Aorta (tissue), 5 donors: ENCODE measurements around the gene CRACR2B. TPM values are rescaled to one million over a fixed set of nuclear protein-coding genes. Genes with fewer than 3 reads are reported as not detected.
A peak's percentile ranks its signal among the peaks of the same experiment; 100 is the strongest.

Source experiments
- ATAC-seq: fragments of 200-7000 bp; cut with Tn5 transposase; one replicate; pipeline ENCODE4 v1.9.1; 2022; ENCODE audit warnings: moderate library complexity; ENCODE audit not compliant: low FRiP score
- DNase-seq, 2 donors: peaks; one replicate each; pipeline ENCODE4 v3.0.0-alpha.2; 2020
- H3K27ac ChIP-seq, 2 donors: one replicate each; pipeline ENCODE4 v1.5.1; 2013; ENCODE audit warnings: low read length in 2 of 2, mild to moderate bottlenecking in 2 of 2, moderate library complexity in 2 of 2, control low read depth in 1 of 2, inconsistent platforms in 1 of 2, low read depth in 1 of 2
- H3K27me3 ChIP-seq, 2 donors: one replicate each; pipeline ENCODE4 v1.6.1; 2013; ENCODE audit warnings: control low read depth in 1 of 2, low read length in 1 of 2, mild to moderate bottlenecking in 1 of 2, moderate library complexity in 1 of 2; ENCODE audit not compliant: insufficient read depth in 2 of 2, control insufficient read depth in 1 of 2
- H3K36me3 ChIP-seq, 2 donors: one replicate each; pipeline ENCODE4 v1.6.1; 2013; ENCODE audit warnings: control low read depth in 1 of 2, low read length in 1 of 2, mild to moderate bottlenecking in 1 of 2; ENCODE audit not compliant: insufficient read depth in 2 of 2, control insufficient read depth in 1 of 2
- H3K4me1 ChIP-seq, 2 donors: one replicate each; pipeline ENCODE4 v1.6.1; 2013; ENCODE audit warnings: low read length in 2 of 2, control low read depth in 1 of 2, mild to moderate bottlenecking in 1 of 2, moderate library complexity in 1 of 2; ENCODE audit not compliant: insufficient read depth in 2 of 2, control insufficient read depth in 1 of 2
- H3K4me3 ChIP-seq, 2 donors: one replicate each; pipeline ENCODE4 v1.5.1; 2013; ENCODE audit warnings: low read length in 2 of 2, control low read depth in 1 of 2, mild to moderate bottlenecking in 1 of 2
- H3K9me3 ChIP-seq: one replicate; pipeline ENCODE4 v1.6.1; 2013; ENCODE audit warnings: mild to moderate bottlenecking, low read length; ENCODE audit not compliant: control insufficient read depth
- WGBS, 2 donors: extraction: QIAGEN DNeasy Blood & Tissue Kit; methylation state at CpG; one replicate each; pipeline ENCODE4 v1.1.7; 2013; 5-methylcytosine and 5-hydroxymethylcytosine counted together
- intact Hi-C, 2 donors: fragments of 100-400 bp; cut with DNase I; formaldehyde crosslinking; loops; one replicate each; pipeline versions ENCODE4 v1.14.2 to v1.15.0; 2022
- polyA plus RNA-seq, 2 donors: library from polyadenylated mRNA; stranded (reverse); fragments of 200-250 nt; gene quantifications; one replicate each; pipeline ENCODE4 v1.2.3, GENCODE V29; 2013
- total RNA-seq, 2 donors: library from RNA; stranded (reverse); fragmentation: NEBNext Ultra II Directional; extraction: Animal tissue kit (Norgen Biotek cat#: 25700); gene quantifications; one replicate each; pipeline ENCODE4 v1.2.1, GENCODE V29; 2021
- donor health status: healthy with polysubstance abuse.
- donor health status: Bipolar disorder and iron deficiency.
- donor health status: DM: no; HTN: no; CAD: no.
- donor health status: DM: no; HTN: no; CAD: no.
- donor health status: DM: yes; HTN: yes; CAD: no.

The CRACR2B gene
- total and polyA plus RNA-seq, 4 donors: 2.2 to 10.5 (median 7.4) TPM

GRCh38 chr11:824292-824880 is 3.3 kb upstream of the CRACR2B start:
- ATAC-seq: no peak
- Histone ChIP-seq H3K4me3 (no peak overlapping the region), H3K27ac (no peak overlapping the region), H3K4me1 (no peaks in the 10 kb centered on the region), H3K27me3 (no peaks in the 10 kb centered on the region), H3K9me3 (no peaks in the 10 kb centered on the region), H3K36me3 (peaks cover 0 to 6% of the 10 kb centered on the region in 2 donors)
- intact Hi-C loops: no loop called here
- DNase-seq: no peak
- 76 to 78% methylated on average over 57 to 59 of the region's 59 CpGs for WGBS, 2 donors

- DNase-seq: no peak
- Histone ChIP-seq H3K27ac (no peak overlapping the region), H3K27me3 (no peaks in the 10 kb centered on the region), H3K4me3 (no peak overlapping the region), H3K9me3 (no peaks in the 10 kb centered on the region), H3K36me3 (peaks cover 0 to 6% of the 10 kb centered on the region in 2 donors), H3K4me1 (no peaks in the 10 kb centered on the region)
- ATAC-seq: no peak
- intact Hi-C loops: no loop called here
- 81% methylated on average over 11 of the region's 11 CpGs for WGBS, 2 donors
Measured at GRCh38 chr11:824942-825341, 2.8 kb upstream of the CRACR2B start.

- no peak overlapping the region for H3K27ac ChIP-seq
- H3K4me1 ChIP-seq: no peaks in the 10 kb centered on the region
- no peak overlapping the region for H3K4me3 ChIP-seq
- WGBS, 2 donors: 67 to 69% methylated on average over 11 to 12 of the region's 12 CpGs
- DNase-seq (no peak), ATAC-seq (no peak)
- intact Hi-C loops: no loop called here
- no peaks in the 10 kb centered on the region for H3K27me3 ChIP-seq
- no peaks in the 10 kb centered on the region for H3K9me3 ChIP-seq
- H3K36me3 ChIP-seq: peaks cover 0 to 6% of the 10 kb centered on the region in 2 donors
Measured at GRCh38 chr11:825366-826226, 2.1 kb upstream of the CRACR2B start.

- H3K27ac ChIP-seq: no peak overlapping the region
- H3K4me3 ChIP-seq: no peak overlapping the region
- no peaks in the 10 kb centered on the region for H3K4me1 ChIP-seq
- WGBS, 2 donors: 80 to 93% methylated on average over 9 of the region's 9 CpGs
- DNase-seq (no peak), ATAC-seq (no peak)
- H3K27me3 ChIP-seq: no peaks in the 10 kb centered on the region
- peaks cover 0 to 6% of the 10 kb centered on the region in 2 donors for H3K36me3 ChIP-seq
- intact Hi-C loops: no loop called here
- no peaks in the 10 kb centered on the region for H3K9me3 ChIP-seq
Measured at GRCh38 chr11:826227-826621, 1.5 kb upstream of the CRACR2B start.

GRCh38 chr11:826836-827145 is 928 bp upstream of the CRACR2B start:
- intact Hi-C loops: no loop called here
- Histone ChIP-seq H3K27me3 (no peaks in the 10 kb centered on the region), H3K27ac (no peak overlapping the region), H3K9me3 (no peaks in the 10 kb centered on the region), H3K36me3 (peaks cover 0 to 6% of the 10 kb centered on the region in 2 donors), H3K4me1 (no peaks in the 10 kb centered on the region), H3K4me3 (no peak overlapping the region)
- ATAC-seq (no peak), DNase-seq (no peak)
- 1 to 2% methylated on average over 22 of the region's 22 CpGs for WGBS, 2 donors

GRCh38 chr11:827146-827896 is 398 bp upstream of the CRACR2B start:
- ATAC-seq (no peak), DNase-seq (no peak)
- Histone ChIP-seq H3K9me3 (no peaks in the 10 kb centered on the region), H3K4me3 (no peak overlapping the region), H3K36me3 (peaks cover 0 to 6% of the 10 kb centered on the region in 2 donors), H3K4me1 (no peaks in the 10 kb centered on the region), H3K27me3 (no peaks in the 10 kb centered on the region), H3K27ac (no peak overlapping the region)
- WGBS, 2 donors: 10 to 12% methylated on average over 52 to 66 of the region's 66 CpGs
- intact Hi-C loops: no loop called here

GRCh38 chr11:828506-829175 is 922 bp downstream of the CRACR2B start:
- DNase-seq: no peak
- H3K4me1 ChIP-seq: no peaks in the 10 kb centered on the region
- WGBS, 2 donors: 74 to 77% methylated on average over 21 of the region's 21 CpGs
- H3K36me3 ChIP-seq: peaks cover 0 to 6% of the 10 kb centered on the region in 2 donors
- no peaks in the 10 kb centered on the region for H3K9me3 ChIP-seq
- no peak overlapping the region for H3K27ac ChIP-seq
- H3K27me3 ChIP-seq: no peaks in the 10 kb centered on the region
- intact Hi-C loops: no loop called here
- no peak for ATAC-seq
- no peak overlapping the region for H3K4me3 ChIP-seq

GRCh38 chr11:829176-829846 is 1.6 kb downstream of the CRACR2B start:
- Histone ChIP-seq H3K36me3 (peaks cover 0 to 5% of the 10 kb centered on the region in 2 donors), H3K4me3 (no peak overlapping the region), H3K9me3 (no peaks in the 10 kb centered on the region), H3K27me3 (no peaks in the 10 kb centered on the region), H3K27ac (no peak overlapping the region), H3K4me1 (no peaks in the 10 kb centered on the region)
- intact Hi-C loops: no loop called here
- ATAC-seq: peak; percentile 23
- DNase-seq: peak in 1 of 2 donors; percentile 78
- WGBS, 2 donors: 9 to 14% methylated on average over 40 of the region's 40 CpGs
